Mononuclear cell (primary cell): Measurements from ENCODE around the gene PTF1A. TPM values are rescaled to one million over a fixed set of nuclear protein-coding genes. Genes with fewer than 3 reads are reported as not detected.
"Not testable (repeated sequence)": the region's sequence is repeated elsewhere in the genome, so short reads cannot be mapped to it uniquely, and the experiment has no call there.

Experiments
- H3K27me3 ChIP-seq: 2 replicates; pipeline ENCODE4 v1.6.0; 2011; ENCODE audit warnings: low read length, control low read depth; ENCODE audit not compliant: insufficient read depth
- H3K4me1 ChIP-seq: 2 replicates; pipeline ENCODE4 v1.5.1; 2011; ENCODE audit warnings: mild to moderate bottlenecking, low read length, control low read depth; ENCODE audit not compliant: insufficient read depth
- H3K4me3 ChIP-seq: 2 replicates; pipeline ENCODE4 v1.5.1; 2011; ENCODE audit warnings: mild to moderate bottlenecking, low read length, moderate library complexity
- H3K9me3 ChIP-seq: 2 replicates; pipeline ENCODE4 v1.5.1; 2011; ENCODE audit warnings: low read depth, mild to moderate bottlenecking, control low read depth, low read length
- total RNA-seq: library from RNA; depleted of rRNA; stranded (reverse); fragments of >200 nt; gene quantifications from one replicate; pipeline ENCODE4 v1.2.3, GENCODE V29; 2012

Gene PTF1A
- total RNA-seq, 1 donor, result not detected

GRCh38 chr10:23217471-23217870 lies 25.4 kb downstream of the PTF1A start:
- Histone ChIP-seq H3K27me3 (peaks cover 5% of the 10 kb centered on the region), H3K4me3 (no peak overlapping the region), H3K9me3 (no peaks in the 10 kb centered on the region), H3K4me1 (no peaks in the 10 kb centered on the region)

GRCh38 chr10:23230582-23230981 lies 38.5 kb downstream of the PTF1A start:
- Histone ChIP-seq H3K27me3 (peaks cover 3% of the 10 kb centered on the region), H3K4me1 (no peaks in the 10 kb centered on the region), H3K4me3 (no peak overlapping the region), H3K9me3 (no peaks in the 10 kb centered on the region)

GRCh38 chr10:23238015-23238414 lies 45.9 kb downstream of the PTF1A start:
- H3K9me3 ChIP-seq, result peaks cover 5% of the 10 kb centered on the region
- H3K4me1 ChIP-seq, result no peaks in the 10 kb centered on the region
- no peak overlapping the region for H3K4me3 ChIP-seq
- H3K27me3 ChIP-seq, result no peaks in the 10 kb centered on the region

GRCh38 chr10:23241779-23242178 lies 49.7 kb downstream of the PTF1A start:
- not testable (repeated sequence) for H3K4me3 ChIP-seq, H3K27me3 ChIP-seq, H3K4me1 ChIP-seq
- H3K9me3 ChIP-seq, result peaks cover 13% of the 10 kb centered on the region

Other genes with a start within 250 kb of the PTF1A start
- gene MSRB2, start 96.7 kb upstream of the PTF1A start, total RNA-seq, result 1.4 TPM
- 0.31 TPM for gene C10orf67, start 152.5 kb downstream of the PTF1A start, total RNA-seq
- gene OTUD1, start 246.8 kb downstream of the PTF1A start, total RNA-seq, result 130 TPM